Testis (tissue), 2 donors: Measurements from ENCODE around the gene RBPJ.

Source experiments
- POLR2A ChIP-seq: fragments of 450-650 bp; IDR thresholded peaks from one replicate; pipeline ENCODE4 v1.6.1; 2017; ENCODE audit warnings: antibody characterized with exemption, mild to moderate bottlenecking, moderate library complexity
- TF ChIP-seq, protein P1 (sequence below), 3 experiments: fragments of 450-650 bp in 2 of 3; fragments of 200-600 bp in 1 of 3; sonication (generic) in 1 of 3; IDR thresholded peaks; one replicate each; pipeline ENCODE4 v1.5.1; 2016 to 2019; ENCODE audit warnings: antibody characterized with exemption in 3 of 3, mild to moderate bottlenecking in 2 of 3, moderate library complexity in 1 of 3

DNA sequence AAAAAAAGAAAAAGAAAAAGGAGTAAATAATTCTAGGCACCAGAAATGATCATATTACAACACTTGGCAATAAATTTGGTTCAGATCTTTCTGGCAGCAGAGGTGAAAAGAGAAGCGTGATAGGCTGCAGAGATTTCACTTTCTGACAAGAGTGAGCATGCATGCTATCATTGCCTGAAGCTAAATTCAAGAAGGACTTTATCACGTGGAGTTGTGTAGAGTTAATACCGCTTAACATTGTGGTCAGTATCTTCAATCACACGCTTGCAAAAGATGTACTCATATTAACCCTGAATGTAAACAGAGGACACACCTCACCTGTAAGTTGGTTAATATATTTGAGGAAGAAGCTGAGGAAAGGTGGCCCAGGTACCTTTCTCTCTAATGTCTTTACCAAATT lies 31.4 kb upstream of the RBPJ start:
- TF ChIP-seq, protein P1, sequence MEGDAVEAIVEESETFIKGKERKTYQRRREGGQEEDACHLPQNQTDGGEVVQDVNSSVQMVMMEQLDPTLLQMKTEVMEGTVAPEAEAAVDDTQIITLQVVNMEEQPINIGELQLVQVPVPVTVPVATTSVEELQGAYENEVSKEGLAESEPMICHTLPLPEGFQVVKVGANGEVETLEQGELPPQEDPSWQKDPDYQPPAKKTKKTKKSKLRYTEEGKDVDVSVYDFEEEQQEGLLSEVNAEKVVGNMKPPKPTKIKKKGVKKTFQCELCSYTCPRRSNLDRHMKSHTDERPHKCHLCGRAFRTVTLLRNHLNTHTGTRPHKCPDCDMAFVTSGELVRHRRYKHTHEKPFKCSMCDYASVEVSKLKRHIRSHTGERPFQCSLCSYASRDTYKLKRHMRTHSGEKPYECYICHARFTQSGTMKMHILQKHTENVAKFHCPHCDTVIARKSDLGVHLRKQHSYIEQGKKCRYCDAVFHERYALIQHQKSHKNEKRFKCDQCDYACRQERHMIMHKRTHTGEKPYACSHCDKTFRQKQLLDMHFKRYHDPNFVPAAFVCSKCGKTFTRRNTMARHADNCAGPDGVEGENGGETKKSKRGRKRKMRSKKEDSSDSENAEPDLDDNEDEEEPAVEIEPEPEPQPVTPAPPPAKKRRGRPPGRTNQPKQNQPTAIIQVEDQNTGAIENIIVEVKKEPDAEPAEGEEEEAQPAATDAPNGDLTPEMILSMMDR (IDR thresholded peaks at IDR 0.05): no peak
- no peak for TF ChIP-seq POLR2A
